WTC11 (cell line): ENCODE results near the gene PUS1. TPM values are rescaled to one million over a fixed set of nuclear protein-coding genes. Genes with fewer than 3 reads are reported as not detected.
A peak's percentile ranks its signal among the peaks of the same experiment; 100 is the strongest.
"Not testable (repeated sequence)": the region's sequence is repeated elsewhere in the genome, so short reads cannot be mapped to it uniquely, and the experiment has no call there.

ENCODE experiments used
- ATAC-seq: fragments of 200-7000 bp; cut with Tn5 transposase; 2 replicates; pipeline ENCODE4 v1.10.0; 2021; ENCODE audit warnings: mild to moderate bottlenecking, moderate library complexity
- CTCF ChIA-PET: fragments of 300-600 bp; sonication (Branson Sonifier 250); formaldehyde crosslinking; loops from one replicate; lab custom pipeline; 2021; ENCODE audit warnings: antibody characterized with exemption; lab: Charles Lee
- POLR2A ChIA-PET: fragments of 350-600 bp; sonication (Branson Sonifier 250); formaldehyde crosslinking; loops from one replicate; lab custom pipeline; 2021; ENCODE audit warnings: antibody characterized with exemption; lab: Charles Lee
- DNase-seq: peaks from one replicate; pipeline ENCODE4 v3.0.0; 2021; ENCODE audit warnings: low spot score
- H3K27ac Mint-ChIP-seq: 2 replicates; pipeline ENCODE4 v1.8.0; 2021; ENCODE audit warnings: mixed read lengths
- H3K27me3 Mint-ChIP-seq: 2 replicates; pipeline ENCODE4 v1.8.0; 2021; ENCODE audit warnings: low read depth, mild to moderate bottlenecking, moderate library complexity, mixed read lengths
- H3K36me3 Mint-ChIP-seq: 2 replicates; pipeline ENCODE4 v1.8.0; 2021; ENCODE audit warnings: mixed read lengths
- H3K4me1 Mint-ChIP-seq: 2 replicates; pipeline ENCODE4 v1.8.0; 2022; ENCODE audit warnings: mixed read lengths
- H3K4me3 Mint-ChIP-seq: 2 replicates; pipeline ENCODE4 v1.8.0; 2021; ENCODE audit warnings: mild to moderate bottlenecking, moderate library complexity, mixed read lengths
- H3K9me3 Mint-ChIP-seq: 2 replicates; pipeline ENCODE4 v1.8.0; 2021; ENCODE audit warnings: mixed read lengths
- CBFB ChIP-seq: sonication (generic); formaldehyde crosslinking; IDR thresholded peaks from 2 replicates; pipeline ENCODE4 v1.8.1; 2022; ENCODE audit warnings: mild to moderate bottlenecking, low read depth, missing genetic modification reagents
- ELF4 ChIP-seq: sonication (generic); formaldehyde crosslinking; IDR thresholded peaks from 2 replicates; pipeline ENCODE4 v1.8.1; 2022; ENCODE audit warnings: low read depth, mild to moderate bottlenecking, moderate library complexity, missing genetic modification reagents
- FOXK1 ChIP-seq: sonication (generic); formaldehyde crosslinking; IDR thresholded peaks from 2 replicates; pipeline ENCODE4 v1.8.0; 2022; ENCODE audit warnings: mild to moderate bottlenecking, moderate library complexity, missing genetic modification reagents
- HMGA2 ChIP-seq: fragments of 250-450 bp; sonication (Bioruptor Pico); IDR thresholded peaks from 2 replicates; pipeline ENCODE4 v1.4.0; 2021; ENCODE audit warnings: mild to moderate bottlenecking, moderate library complexity
- JUN ChIP-seq: sonication (generic); formaldehyde crosslinking; IDR thresholded peaks from 2 replicates; pipeline ENCODE4 v1.8.0; 2023; ENCODE audit warnings: mild to moderate bottlenecking, missing genetic modification reagents
- NFE2L1 ChIP-seq: sonication (generic); formaldehyde crosslinking; IDR thresholded peaks from 2 replicates; pipeline ENCODE4 v1.8.1; 2023; ENCODE audit warnings: missing genetic modification reagents
- SMAD3 ChIP-seq: sonication (generic); formaldehyde crosslinking; IDR thresholded peaks from 2 replicates; pipeline ENCODE4 v1.8.0; 2022; ENCODE audit warnings: missing genetic modification reagents, mild to moderate bottlenecking, borderline replicate concordance
- SMAD4 ChIP-seq: sonication (generic); formaldehyde crosslinking; IDR thresholded peaks from 2 replicates; pipeline ENCODE4 v1.8.0; 2022; ENCODE audit warnings: mild to moderate bottlenecking, missing genetic modification reagents
- SP1 ChIP-seq: sonication (generic); formaldehyde crosslinking; conservative IDR thresholded peaks from 2 replicates; pipeline ENCODE4 v1.8.1; 2022; ENCODE audit warnings: missing genetic modification reagents
- TEAD1 ChIP-seq: sonication (generic); formaldehyde crosslinking; IDR thresholded peaks from 2 replicates; pipeline ENCODE4 v1.8.0; 2022; ENCODE audit warnings: mild to moderate bottlenecking, missing genetic modification reagents
- ZNF121 ChIP-seq: sonication (generic); formaldehyde crosslinking; IDR thresholded peaks from 2 replicates; pipeline ENCODE4 v1.8.0; 2023; ENCODE audit warnings: missing genetic modification reagents
- ZNF219 ChIP-seq: sonication (generic); formaldehyde crosslinking; IDR thresholded peaks from 2 replicates; pipeline ENCODE4 v1.8.0; 2023; ENCODE audit warnings: missing genetic modification reagents, mild to moderate bottlenecking, borderline replicate concordance
- total RNA-seq: library from RNA; stranded (reverse); gene quantifications from 3 replicates; pipeline ENCODE4 v1.2.3, GENCODE V29; 2021
- TF ChIP-seq, protein P1 (sequence below): sonication (generic); formaldehyde crosslinking; conservative IDR thresholded peaks from 2 replicates; pipeline ENCODE4 v1.8.1; 2022; ENCODE audit warnings: mild to moderate bottlenecking, missing genetic modification reagents
- TF ChIP-seq, protein P2 (sequence below): fragments of 250-450 bp; sonication (Bioruptor Pico); IDR thresholded peaks from 2 replicates; pipeline ENCODE4 v1.9.0; 2021; ENCODE audit warnings: mild to moderate bottlenecking
- TF ChIP-seq, protein P3 (sequence below): sonication (generic); formaldehyde crosslinking; IDR thresholded peaks from 2 replicates; pipeline ENCODE4 v1.8.1; 2023; ENCODE audit warnings: mild to moderate bottlenecking, missing genetic modification reagents, borderline replicate concordance
- TF ChIP-seq, protein P4 (sequence below): sonication (generic); formaldehyde crosslinking; IDR thresholded peaks from 2 replicates; pipeline ENCODE4 v1.8.0; 2022; ENCODE audit warnings: mild to moderate bottlenecking, missing genetic modification reagents
- TF ChIP-seq, protein P5 (sequence below): sonication (generic); formaldehyde crosslinking; IDR thresholded peaks from 2 replicates; pipeline ENCODE4 v1.8.1; 2022; ENCODE audit warnings: mild to moderate bottlenecking, missing genetic modification reagents, moderate library complexity, borderline replicate concordance

The PUS1 gene
- total RNA-seq, 1 experiment from 2014 or later, result 97.4 TPM

DNA sequence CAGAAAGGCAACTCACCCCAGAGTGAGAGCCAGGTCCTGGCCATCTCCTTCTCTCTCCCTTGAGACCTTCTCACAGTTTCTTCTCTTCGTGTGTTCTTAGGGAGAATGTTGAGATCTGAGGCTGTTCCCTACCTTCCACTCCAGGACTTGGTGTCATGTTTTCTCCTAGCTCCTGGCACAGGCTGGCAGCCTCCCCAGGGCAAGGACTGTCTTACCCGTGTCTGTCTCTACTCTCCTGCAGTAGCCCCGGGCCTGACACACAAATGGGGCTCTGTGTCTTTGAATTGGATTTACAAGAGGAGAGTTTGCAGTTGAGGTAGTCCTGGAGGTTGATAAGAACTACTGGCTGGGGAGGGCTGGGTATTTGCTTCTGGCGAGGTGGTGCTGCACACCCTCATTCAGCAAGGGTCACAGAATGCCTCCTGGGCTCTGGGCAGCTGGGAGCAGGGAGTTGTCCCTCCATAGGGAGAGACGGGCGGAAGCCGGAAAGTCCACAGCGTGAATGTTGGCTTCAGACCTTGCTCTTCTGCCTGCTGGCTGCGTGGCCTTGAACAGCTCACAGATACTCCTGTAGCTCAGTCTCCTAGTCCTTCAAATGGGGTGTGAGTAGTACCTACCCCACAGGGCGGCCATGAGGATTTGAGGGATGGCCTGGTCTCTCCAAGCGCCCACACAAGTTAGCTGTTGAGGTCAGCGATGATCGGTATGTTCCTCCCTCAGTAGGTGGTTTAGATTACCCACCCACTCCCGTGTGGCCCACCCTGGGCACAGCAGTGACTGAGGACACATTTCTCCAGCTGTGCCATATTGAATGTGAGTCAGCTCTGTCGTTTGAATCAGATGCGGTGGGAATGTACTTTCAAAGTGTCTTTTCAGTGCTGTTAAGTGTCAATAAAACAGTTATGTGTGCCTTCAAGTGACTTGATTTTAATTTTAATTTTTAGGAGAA is 30.8 kb downstream of the PUS1 start:
- POLR2A ChIA-PET, result no interaction called here
- Mint-ChIP-seq H3K4me3 (no peak overlapping the region), H3K36me3 (peaks cover 7% of the 10 kb centered on the region), H3K27me3 (no peaks in the 10 kb centered on the region), H3K27ac (peak overlapping the region; percentile 50; the same call in 1 of the 2 replicates), H3K4me1 (peaks cover 7% of the 10 kb centered on the region), H3K9me3 (no peaks in the 10 kb centered on the region)
- TF ChIP-seq SP1 (CRISPR knock-in tag), result no peak
- no peak for TF ChIP-seq FOXK1 (CRISPR knock-in tag)
- no peak for TF ChIP-seq TEAD1 (CRISPR knock-in tag)
- TF ChIP-seq ELF4 (CRISPR knock-in tag), result no peak
- TF ChIP-seq ZNF219 (CRISPR knock-in tag), result no peak
- TF ChIP-seq, protein P1, sequence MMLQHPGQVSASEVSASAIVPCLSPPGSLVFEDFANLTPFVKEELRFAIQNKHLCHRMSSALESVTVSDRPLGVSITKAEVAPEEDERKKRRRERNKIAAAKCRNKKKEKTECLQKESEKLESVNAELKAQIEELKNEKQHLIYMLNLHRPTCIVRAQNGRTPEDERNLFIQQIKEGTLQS (CRISPR knock-in tag), result no peak
- no peak for TF ChIP-seq SMAD4 (CRISPR knock-in tag)
- no peak for TF ChIP-seq NFE2L1 (CRISPR knock-in tag)
- TF ChIP-seq, protein P2, sequence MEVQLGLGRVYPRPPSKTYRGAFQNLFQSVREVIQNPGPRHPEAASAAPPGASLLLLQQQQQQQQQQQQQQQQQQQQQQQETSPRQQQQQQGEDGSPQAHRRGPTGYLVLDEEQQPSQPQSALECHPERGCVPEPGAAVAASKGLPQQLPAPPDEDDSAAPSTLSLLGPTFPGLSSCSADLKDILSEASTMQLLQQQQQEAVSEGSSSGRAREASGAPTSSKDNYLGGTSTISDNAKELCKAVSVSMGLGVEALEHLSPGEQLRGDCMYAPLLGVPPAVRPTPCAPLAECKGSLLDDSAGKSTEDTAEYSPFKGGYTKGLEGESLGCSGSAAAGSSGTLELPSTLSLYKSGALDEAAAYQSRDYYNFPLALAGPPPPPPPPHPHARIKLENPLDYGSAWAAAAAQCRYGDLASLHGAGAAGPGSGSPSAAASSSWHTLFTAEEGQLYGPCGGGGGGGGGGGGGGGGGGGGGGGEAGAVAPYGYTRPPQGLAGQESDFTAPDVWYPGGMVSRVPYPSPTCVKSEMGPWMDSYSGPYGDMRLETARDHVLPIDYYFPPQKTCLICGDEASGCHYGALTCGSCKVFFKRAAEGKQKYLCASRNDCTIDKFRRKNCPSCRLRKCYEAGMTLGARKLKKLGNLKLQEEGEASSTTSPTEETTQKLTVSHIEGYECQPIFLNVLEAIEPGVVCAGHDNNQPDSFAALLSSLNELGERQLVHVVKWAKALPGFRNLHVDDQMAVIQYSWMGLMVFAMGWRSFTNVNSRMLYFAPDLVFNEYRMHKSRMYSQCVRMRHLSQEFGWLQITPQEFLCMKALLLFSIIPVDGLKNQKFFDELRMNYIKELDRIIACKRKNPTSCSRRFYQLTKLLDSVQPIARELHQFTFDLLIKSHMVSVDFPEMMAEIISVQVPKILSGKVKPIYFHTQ (CRISPR knock-in tag), result no peak
- no peak for TF ChIP-seq SMAD3 (CRISPR knock-in tag)
- TF ChIP-seq, protein P3, sequence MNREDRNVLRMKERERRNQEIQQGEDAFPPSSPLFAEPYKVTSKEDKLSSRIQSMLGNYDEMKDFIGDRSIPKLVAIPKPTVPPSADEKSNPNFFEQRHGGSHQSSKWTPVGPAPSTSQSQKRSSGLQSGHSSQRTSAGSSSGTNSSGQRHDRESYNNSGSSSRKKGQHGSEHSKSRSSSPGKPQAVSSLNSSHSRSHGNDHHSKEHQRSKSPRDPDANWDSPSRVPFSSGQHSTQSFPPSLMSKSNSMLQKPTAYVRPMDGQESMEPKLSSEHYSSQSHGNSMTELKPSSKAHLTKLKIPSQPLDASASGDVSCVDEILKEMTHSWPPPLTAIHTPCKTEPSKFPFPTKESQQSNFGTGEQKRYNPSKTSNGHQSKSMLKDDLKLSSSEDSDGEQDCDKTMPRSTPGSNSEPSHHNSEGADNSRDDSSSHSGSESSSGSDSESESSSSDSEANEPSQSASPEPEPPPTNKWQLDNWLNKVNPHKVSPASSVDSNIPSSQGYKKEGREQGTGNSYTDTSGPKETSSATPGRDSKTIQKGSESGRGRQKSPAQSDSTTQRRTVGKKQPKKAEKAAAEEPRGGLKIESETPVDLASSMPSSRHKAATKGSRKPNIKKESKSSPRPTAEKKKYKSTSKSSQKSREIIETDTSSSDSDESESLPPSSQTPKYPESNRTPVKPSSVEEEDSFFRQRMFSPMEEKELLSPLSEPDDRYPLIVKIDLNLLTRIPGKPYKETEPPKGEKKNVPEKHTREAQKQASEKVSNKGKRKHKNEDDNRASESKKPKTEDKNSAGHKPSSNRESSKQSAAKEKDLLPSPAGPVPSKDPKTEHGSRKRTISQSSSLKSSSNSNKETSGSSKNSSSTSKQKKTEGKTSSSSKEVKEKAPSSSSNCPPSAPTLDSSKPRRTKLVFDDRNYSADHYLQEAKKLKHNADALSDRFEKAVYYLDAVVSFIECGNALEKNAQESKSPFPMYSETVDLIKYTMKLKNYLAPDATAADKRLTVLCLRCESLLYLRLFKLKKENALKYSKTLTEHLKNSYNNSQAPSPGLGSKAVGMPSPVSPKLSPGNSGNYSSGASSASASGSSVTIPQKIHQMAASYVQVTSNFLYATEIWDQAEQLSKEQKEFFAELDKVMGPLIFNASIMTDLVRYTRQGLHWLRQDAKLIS, result no peak
- TF ChIP-seq, protein P4, sequence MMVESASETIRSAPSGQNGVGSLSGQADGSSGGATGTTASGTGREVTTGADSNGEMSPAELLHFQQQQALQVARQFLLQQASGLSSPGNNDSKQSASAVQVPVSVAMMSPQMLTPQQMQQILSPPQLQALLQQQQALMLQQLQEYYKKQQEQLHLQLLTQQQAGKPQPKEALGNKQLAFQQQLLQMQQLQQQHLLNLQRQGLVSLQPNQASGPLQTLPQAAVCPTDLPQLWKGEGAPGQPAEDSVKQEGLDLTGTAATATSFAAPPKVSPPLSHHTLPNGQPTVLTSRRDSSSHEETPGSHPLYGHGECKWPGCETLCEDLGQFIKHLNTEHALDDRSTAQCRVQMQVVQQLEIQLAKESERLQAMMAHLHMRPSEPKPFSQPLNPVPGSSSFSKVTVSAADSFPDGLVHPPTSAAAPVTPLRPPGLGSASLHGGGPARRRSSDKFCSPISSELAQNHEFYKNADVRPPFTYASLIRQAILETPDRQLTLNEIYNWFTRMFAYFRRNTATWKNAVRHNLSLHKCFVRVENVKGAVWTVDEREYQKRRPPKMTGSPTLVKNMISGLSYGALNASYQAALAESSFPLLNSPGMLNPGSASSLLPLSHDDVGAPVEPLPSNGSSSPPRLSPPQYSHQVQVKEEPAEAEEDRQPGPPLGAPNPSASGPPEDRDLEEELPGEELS (CRISPR knock-in tag), result no peak
- TF ChIP-seq CBFB (CRISPR knock-in tag), result no peak
- TF ChIP-seq ZNF121 (CRISPR knock-in tag), result no peak
- TF ChIP-seq HMGA2 (CRISPR knock-in tag), result no peak
- no peak for TF ChIP-seq JUN
- TF ChIP-seq, protein P5, sequence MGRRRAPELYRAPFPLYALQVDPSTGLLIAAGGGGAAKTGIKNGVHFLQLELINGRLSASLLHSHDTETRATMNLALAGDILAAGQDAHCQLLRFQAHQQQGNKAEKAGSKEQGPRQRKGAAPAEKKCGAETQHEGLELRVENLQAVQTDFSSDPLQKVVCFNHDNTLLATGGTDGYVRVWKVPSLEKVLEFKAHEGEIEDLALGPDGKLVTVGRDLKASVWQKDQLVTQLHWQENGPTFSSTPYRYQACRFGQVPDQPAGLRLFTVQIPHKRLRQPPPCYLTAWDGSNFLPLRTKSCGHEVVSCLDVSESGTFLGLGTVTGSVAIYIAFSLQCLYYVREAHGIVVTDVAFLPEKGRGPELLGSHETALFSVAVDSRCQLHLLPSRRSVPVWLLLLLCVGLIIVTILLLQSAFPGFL (CRISPR knock-in tag), result no peak
- ATAC-seq, result no peak
- CTCF ChIA-PET, result no interaction called here
- DNase-seq, result no peak

DNA sequence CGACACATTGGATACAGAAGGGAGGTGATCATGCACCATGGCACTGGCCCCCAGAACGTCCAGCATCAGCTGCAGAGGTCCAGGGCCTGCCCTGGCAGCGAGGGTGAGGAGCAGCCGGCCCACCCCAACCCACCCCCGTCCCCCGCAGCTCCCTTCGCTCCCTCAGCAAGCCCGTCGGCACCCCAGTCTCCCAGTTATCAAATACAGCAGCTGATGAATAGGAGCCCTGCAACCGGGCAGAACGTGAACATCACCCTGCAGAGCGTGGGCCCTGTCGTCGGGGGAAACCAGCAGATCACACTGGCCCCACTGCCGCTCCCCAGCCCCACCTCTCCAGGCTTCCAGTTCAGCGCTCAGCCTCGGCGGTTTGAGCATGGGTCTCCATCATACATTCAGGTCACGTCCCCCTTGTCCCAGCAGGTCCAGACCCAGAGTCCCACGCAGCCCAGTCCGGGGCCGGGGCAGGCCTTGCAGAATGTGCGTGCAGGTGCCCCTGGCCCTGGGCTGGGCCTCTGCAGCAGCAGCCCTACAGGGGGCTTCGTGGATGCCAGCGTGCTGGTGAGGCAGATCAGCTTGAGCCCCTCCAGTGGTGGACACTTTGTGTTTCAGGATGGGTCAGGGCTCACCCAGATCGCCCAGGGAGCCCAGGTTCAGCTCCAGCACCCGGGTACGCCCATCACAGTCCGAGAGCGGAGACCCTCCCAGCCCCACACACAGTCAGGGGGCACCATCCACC is 31.7 kb downstream of the PUS1 start:
- DNase-seq, POLR2A ChIA-PET, H3K9me3 Mint-ChIP-seq, H3K4me3 Mint-ChIP-seq, H3K4me1 Mint-ChIP-seq, H3K27me3 Mint-ChIP-seq, CTCF ChIA-PET, ATAC-seq, H3K27ac Mint-ChIP-seq, H3K36me3 Mint-ChIP-seq: not testable (repeated sequence)

DNA sequence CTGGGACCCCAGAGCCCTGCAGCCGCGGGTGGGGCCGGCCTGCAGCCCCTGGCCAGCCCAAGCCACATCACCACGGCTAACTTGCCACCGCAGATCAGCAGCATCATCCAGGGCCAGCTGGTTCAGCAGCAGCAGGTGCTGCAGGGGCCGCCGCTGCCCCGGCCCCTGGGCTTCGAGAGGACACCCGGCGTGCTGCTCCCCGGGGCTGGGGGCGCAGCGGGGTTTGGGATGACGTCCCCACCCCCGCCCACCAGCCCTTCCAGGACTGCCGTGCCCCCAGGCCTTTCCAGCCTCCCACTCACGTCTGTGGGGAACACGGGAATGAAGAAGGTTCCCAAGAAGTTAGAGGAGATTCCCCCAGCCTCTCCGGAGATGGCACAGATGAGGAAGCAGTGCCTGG is 32.3 kb downstream of the PUS1 start:
- CTCF ChIA-PET, H3K9me3 Mint-ChIP-seq, H3K4me1 Mint-ChIP-seq, H3K36me3 Mint-ChIP-seq, ATAC-seq, H3K4me3 Mint-ChIP-seq, H3K27ac Mint-ChIP-seq, DNase-seq, POLR2A ChIA-PET, H3K27me3 Mint-ChIP-seq: not testable (repeated sequence)
